Hepatocyte (in vitro differentiated cells): Measurements from ENCODE around the gene ZFYVE19. TPM values are rescaled to one million over a fixed set of nuclear protein-coding genes. Genes with fewer than 3 reads are reported as not detected.
A peak's percentile ranks its signal among the peaks of the same experiment; 100 is the strongest.

Source experiments
- DNase-seq: peaks from one replicate; pipeline ENCODE4 v3.0.0-alpha.2; 2016; ENCODE audit warnings: low spot score
- H2AFZ ChIP-seq: fragments of 200-600 bp; sonication (generic); 2 replicates; pipeline ENCODE4 v1.6.0; 2016; ENCODE audit warnings: antibody characterized with exemption, mild to moderate bottlenecking
- H3K27ac ChIP-seq: fragments of 200-600 bp; sonication (generic); 2 replicates; pipeline ENCODE4 v1.5.1; 2016; ENCODE audit warnings: mild to moderate bottlenecking
- H3K27me3 ChIP-seq: fragments of 200-600 bp; sonication (generic); 2 replicates; pipeline ENCODE4 v1.6.1; 2016
- H3K36me3 ChIP-seq: fragments of 200-600 bp; sonication (generic); replicated peaks from 2 replicates; pipeline ENCODE4 v1.5.1; 2016; ENCODE audit warnings: low read depth; ENCODE audit not compliant: insufficient read depth
- H3K4me1 ChIP-seq: fragments of 200-600 bp; sonication (generic); 2 replicates; pipeline ENCODE4 v1.5.1; 2016; ENCODE audit warnings: mild to moderate bottlenecking, moderate library complexity; ENCODE audit not compliant: insufficient read depth
- H3K4me2 ChIP-seq: fragments of 200-600 bp; sonication (generic); 2 replicates; pipeline ENCODE4 v1.6.0; 2016
- H3K4me3 ChIP-seq: fragments of 200-600 bp; sonication (generic); 2 replicates; pipeline ENCODE4 v1.5.1; 2016; ENCODE audit warnings: mild to moderate bottlenecking
- H3K79me2 ChIP-seq: fragments of 200-600 bp; sonication (generic); 2 replicates; pipeline ENCODE4 v1.6.0; 2017; ENCODE audit warnings: mild to moderate bottlenecking
- H3K9me2 ChIP-seq: fragments of 200-600 bp; sonication (generic); replicated peaks from 2 replicates; pipeline ENCODE4 v1.6.0; 2017; ENCODE audit warnings: mild to moderate bottlenecking; ENCODE audit not compliant: insufficient read depth
- H3K9me3 ChIP-seq: fragments of 200-600 bp; sonication (generic); 2 replicates; pipeline ENCODE4 v1.5.1; 2016; ENCODE audit warnings: low read depth, mild to moderate bottlenecking
- H4K20me1 ChIP-seq: fragments of 200-600 bp; sonication (generic); 2 replicates; pipeline ENCODE4 v1.6.0; 2016; ENCODE audit warnings: mild to moderate bottlenecking; ENCODE audit not compliant: insufficient read depth, poor library complexity, severe bottlenecking
- CTCF ChIP-seq: fragments of 200-600 bp; sonication (generic); IDR thresholded peaks from 2 replicates; pipeline ENCODE4 v1.5.1; 2016; ENCODE audit warnings: antibody characterized with exemption, mild to moderate bottlenecking; ENCODE audit not compliant: poor library complexity
- EZH2 ChIP-seq: fragments of 200-600 bp; sonication (generic); IDR thresholded peaks from 2 replicates; pipeline ENCODE4 v1.6.1; 2016; ENCODE audit warnings: antibody characterized with exemption, mild to moderate bottlenecking, borderline replicate concordance
- EZH2phosphoT487 ChIP-seq: fragments of 200-600 bp; sonication (generic); IDR thresholded peaks from one replicate; pipeline ENCODE4 v1.6.1; 2018; ENCODE audit warnings: antibody characterized with exemption, mild to moderate bottlenecking, low read depth, moderate library complexity; ENCODE audit not compliant: unreplicated experiment, severe bottlenecking
- WGBS: methylation state at CpG from one replicate; pipeline ENCODE4 v1.1.6; 2016; ENCODE audit warnings: low lambda C conversion rate; ENCODE audit errors: missing lambda C conversion rate; 5-methylcytosine and 5-hydroxymethylcytosine counted together
- polyA plus RNA-seq: library from polyadenylated mRNA; unstranded; fragments of >200 nt; fragmentation: Nextera tagmentation; extraction: Ambion mirVana; gene quantifications from 2 replicates; pipeline ENCODE4 v1.2.1, GENCODE V29; 2016
- total RNA-seq: library from RNA; depleted of rRNA; stranded (reverse); fragments of >200 nt; gene quantifications from 2 replicates; pipeline ENCODE4 v1.2.3, GENCODE V29; 2014

Gene ZFYVE19
- total and polyA plus RNA-seq, 2 experiments from 2014 or later = 25.4 to 25.6 TPM

GRCh38 chr15:40799523-40799922 lies 7.4 kb upstream of the ZFYVE19 start:
- H4K20me1 ChIP-seq = no peaks in the 10 kb centered on the region
- H3K79me2 ChIP-seq = peaks cover 59% of the 10 kb centered on the region
- 98% methylated on average over 3 of the region's 3 CpGs for WGBS
- H3K9me3 ChIP-seq = no peaks in the 10 kb centered on the region
- no peaks in the 10 kb centered on the region for H3K27me3 ChIP-seq
- DNase-seq = no peak
- no peaks in the 10 kb centered on the region for H3K9me2 ChIP-seq
- H3K4me1 ChIP-seq = no peaks in the 10 kb centered on the region
- no peak for TF ChIP-seq EZH2phosphoT487
- no peak for TF ChIP-seq CTCF
- TF ChIP-seq EZH2 = no peak
- H3K4me2 ChIP-seq = no peak overlapping the region
- H3K36me3 ChIP-seq = no peaks in the 10 kb centered on the region
- no peak overlapping the region for H2AFZ ChIP-seq
- no peak overlapping the region for H3K27ac ChIP-seq
- H3K4me3 ChIP-seq = no peak overlapping the region

GRCh38 chr15:40803076-40803475 lies 3.8 kb upstream of the ZFYVE19 start:
- Histone ChIP-seq H3K27ac (no peak overlapping the region), H3K4me1 (peaks cover 5% of the 10 kb centered on the region), H3K36me3 (no peaks in the 10 kb centered on the region), H3K27me3 (no peaks in the 10 kb centered on the region), H4K20me1 (no peaks in the 10 kb centered on the region), H3K9me2 (no peaks in the 10 kb centered on the region), H3K4me3 (no peak overlapping the region), H3K4me2 (no peak overlapping the region), H3K79me2 (peaks cover 57% of the 10 kb centered on the region), H2AFZ (no peak overlapping the region), H3K9me3 (no peaks in the 10 kb centered on the region)
- TF ChIP-seq EZH2 (no peak), EZH2phosphoT487 (no peak), CTCF (no peak)
- 94% methylated on average over 2 of the region's 2 CpGs for WGBS
- no peak for DNase-seq

GRCh38 chr15:40803688-40804087 lies 3.2 kb upstream of the ZFYVE19 start:
- peaks cover 5% of the 10 kb centered on the region for H3K4me1 ChIP-seq
- no peaks in the 10 kb centered on the region for H3K27me3 ChIP-seq
- no peaks in the 10 kb centered on the region for H3K9me2 ChIP-seq
- H4K20me1 ChIP-seq = no peaks in the 10 kb centered on the region
- H3K36me3 ChIP-seq = no peaks in the 10 kb centered on the region
- H2AFZ ChIP-seq = no peak overlapping the region
- H3K9me3 ChIP-seq = no peaks in the 10 kb centered on the region
- no peak overlapping the region for H3K27ac ChIP-seq
- H3K4me2 ChIP-seq = no peak overlapping the region
- peaks cover 59% of the 10 kb centered on the region for H3K79me2 ChIP-seq
- WGBS = 100% methylated on average over 1 of the region's 1 CpG
- no peak overlapping the region for H3K4me3 ChIP-seq
- TF ChIP-seq EZH2 = no peak
- TF ChIP-seq CTCF = no peak
- TF ChIP-seq EZH2phosphoT487 = no peak
- DNase-seq = no peak

GRCh38 chr15:40806672-40807027 lies 239 bp upstream of the ZFYVE19 start:
- Histone ChIP-seq H3K9me3 (no peaks in the 10 kb centered on the region), H3K9me2 (no peaks in the 10 kb centered on the region), H3K4me1 (peaks cover 5% of the 10 kb centered on the region), H3K4me3 (peak overlapping the region; percentile 71), H3K36me3 (no peaks in the 10 kb centered on the region), H3K79me2 (peaks cover 51% of the 10 kb centered on the region), H3K4me2 (peak overlapping the region; percentile 81), H2AFZ (peak overlapping the region; percentile 86), H3K27ac (peak overlapping the region; percentile 92), H3K27me3 (no peaks in the 10 kb centered on the region), H4K20me1 (no peaks in the 10 kb centered on the region)
- no peak for DNase-seq
- no peak for TF ChIP-seq EZH2
- no peak for TF ChIP-seq EZH2phosphoT487
- TF ChIP-seq CTCF = no peak
- WGBS = 9% methylated on average over 2 of the region's 2 CpGs
